ENCODE results near the gene PHLDB2.
A peak's percentile ranks its signal among the peaks of the same experiment; 100 is the strongest.

Gene PHLDB2

GRCh38 chr3:112000966-112001365 lies 141.9 kb downstream of the PHLDB2 start:
- no peak for DNase-seq

GRCh38 chr3:112001526-112001925 lies 142.5 kb downstream of the PHLDB2 start:
- no peak for DNase-seq

GRCh38 chr3:112002096-112002971 lies 143.3 kb downstream of the PHLDB2 start:
- no peak for DNase-seq

GRCh38 chr3:112003321-112004080 lies 144.4 kb downstream of the PHLDB2 start:
- DNase-seq, result no peak

- no peak for DNase-seq
Observed at GRCh38 chr3:112004187-112004586, 145.1 kb downstream of the PHLDB2 start.

GRCh38 chr3:112004669-112005068 lies 145.6 kb downstream of the PHLDB2 start:
- DNase-seq, result no peak

GRCh38 chr3:112005091-112005672 lies 146.1 kb downstream of the PHLDB2 start:
- DNase-seq, result no peak

- DNase-seq, result no peak
Observed at GRCh38 chr3:112007633-112008032, 148.6 kb downstream of the PHLDB2 start.

GRCh38 chr3:112009670-112010069 lies 150.6 kb downstream of the PHLDB2 start:
- no peak for DNase-seq

- no peak for DNase-seq
Observed at GRCh38 chr3:112010636-112011035, 151.6 kb downstream of the PHLDB2 start.

- no peak for DNase-seq
Observed at GRCh38 chr3:112011376-112011940, 152.4 kb downstream of the PHLDB2 start.

GRCh38 chr3:112012205-112012992 lies 153.3 kb downstream of the PHLDB2 start:
- peak; percentile 22 for DNase-seq

GRCh38 chr3:112013058-112013783 lies 154.2 kb downstream of the PHLDB2 start:
- peak; percentile 87 for DNase-seq

GRCh38 chr3:112013784-112014143 lies 154.7 kb downstream of the PHLDB2 start:
- no peak for DNase-seq

GRCh38 chr3:112017091-112017490 lies 158.0 kb downstream of the PHLDB2 start:
- DNase-seq, result peak; percentile 17

GRCh38 chr3:112018712-112019111 lies 159.6 kb downstream of the PHLDB2 start:
- no peak for DNase-seq

GRCh38 chr3:112019716-112020115 lies 160.7 kb downstream of the PHLDB2 start:
- DNase-seq, result no peak

GRCh38 chr3:112020674-112021085 lies 161.6 kb downstream of the PHLDB2 start:
- DNase-seq, result no peak

All from hematopoietic multipotent progenitor cell treated with erythropoietin and hydrocortisone succinate and interleukin-3 and kit ligand, for 4 days (in vitro differentiated cells).